Measurements from ENCODE around the gene EHD4.

- TF ChIP-seq CTCF (conservative IDR thresholded peaks at IDR 0.05) (no peak), ZFX (IDR thresholded peaks at IDR 0.05) (no peak)
Measured at GRCh38 chr15:41857316-41857715, 115.0 kb downstream of the EHD4 start.
